ENCODE results near the gene IL1R2. TPM values are rescaled to one million over a fixed set of nuclear protein-coding genes. Genes with fewer than 3 reads are reported as not detected.

IL1R2 gene
- total and polyA plus RNA-seq, 2 of the 13 experiments (the other 11 are each of a cell fraction or from before 2014, with no cell fraction given): 3.6 to 7.3 TPM

GRCh38 chr2:101946372-101947039 is 45.3 kb upstream of the IL1R2 start (continued):
- TF ChIP-seq ZNF496 (CRISPR knock-in tag; IDR thresholded peaks at IDR 0.05; ENCODE audit: insufficient replicate concordance) (no peak), ZNF782 (CRISPR knock-in tag; IDR thresholded peaks at IDR 0.05; ENCODE audit: borderline replicate concordance) (no peak), SRSF1 (optimal IDR thresholded peaks at IDR 0.05; ENCODE audit: low read depth, low read length) (no peak)

GRCh38 chr2:101947374-101947773 is 44.4 kb upstream of the IL1R2 start:
- no peaks in the 10 kb centered on the region for H4K20me1 ChIP-seq (ENCODE audit: insufficient read depth, low read length)
- in situ Hi-C loops (cut with HindIII; ENCODE audit: extremely low pct_ligation_motif_present, low pct_unique_long_range_greater_than_20kb): no loop called here
- TF ChIP-seq RXRA (CRISPR knock-in tag; IDR thresholded peaks at IDR 0.05): no peak
- TF ChIP-seq SMC3 (IDR thresholded peaks at IDR 0.05; ENCODE audit: low read length): no peak
- no peak for TF ChIP-seq NR2F6 (IDR thresholded peaks at IDR 0.05)
- TF ChIP-seq NR2F6 (CRISPR knock-in tag; IDR thresholded peaks at IDR 0.05): no peak
- TF ChIP-seq PCBP2 (optimal IDR thresholded peaks at IDR 0.05; ENCODE audit: low read depth, low read length, poor library complexity, severe bottlenecking): no peak
- no peak for TF ChIP-seq ZNF567 (CRISPR knock-in tag; IDR thresholded peaks at IDR 0.05; ENCODE audit: borderline replicate concordance)
- no peak for TF ChIP-seq IKZF5 (CRISPR knock-in tag; IDR thresholded peaks at IDR 0.05)
- TF ChIP-seq SMARCE1 (IDR thresholded peaks at IDR 0.05; ENCODE audit: borderline replicate concordance): no peak
- no peak for TF ChIP-seq ZNF18 (CRISPR knock-in tag; IDR thresholded peaks at IDR 0.05; ENCODE audit: insufficient replicate concordance)
- no peak for TF ChIP-seq SP5 (CRISPR knock-in tag; IDR thresholded peaks at IDR 0.05; ENCODE audit: borderline replicate concordance, low read depth)
- no peak for TF ChIP-seq NFYB (CRISPR knock-in tag; IDR thresholded peaks at IDR 0.05)
- TF ChIP-seq ZBTB42 (CRISPR knock-in tag; IDR thresholded peaks at IDR 0.05): no peak
- TF ChIP-seq GPBP1L1 (CRISPR knock-in tag; IDR thresholded peaks at IDR 0.05): no peak
- TF ChIP-seq ZNF335 (CRISPR knock-in tag; IDR thresholded peaks at IDR 0.05): no peak
- H3K27ac ChIP-seq (ENCODE audit: extremely low read length, insufficient read depth, low read length): no peak overlapping the region
- no peak overlapping the region for H3K4me2 ChIP-seq (ENCODE audit: low read depth, low read length)
- CTCF ChIA-PET (ENCODE audit: low intra/inter-chr PET ratio, low total read pairs): no interaction called here
- 0 out of 5 replicates have a peak, but pooled peaks cover 0 to 10% of the 10 kb centered on the region in 2 experiments for H3K27me3 ChIP-seq (ENCODE audit: control insufficient read depth in 1 of 2, insufficient read depth in 2 of 2, low read length in 2 of 2)
- intact Hi-C loops (cut with micrococcal nuclease; ENCODE audit: unreplicated experiment): no loop called here
- DNase-seq (ENCODE audit: low spot score) (no peak), FAIRE-seq (no peak), ATAC-seq (no peak; the same call in 1 of the 3 replicates)
- H3K36me3 ChIP-seq (replicated peaks in 1 of 2; ENCODE audit: control insufficient read depth in 1 of 2, insufficient read depth in 2 of 2, low read length in 2 of 2): no peaks in the 10 kb centered on the region
- no peak overlapping the region for H3K9ac ChIP-seq (ENCODE audit: insufficient read depth, low read depth, low read length)
- no peaks in the 10 kb centered on the region for H3K79me2 ChIP-seq (ENCODE audit: insufficient read depth, low read length)
- H3K4me1 ChIP-seq (ENCODE audit: insufficient read depth, low read length): 0 out of 2 replicates have a peak, but pooled peaks cover 7% of the 10 kb centered on the region
- no peak overlapping the region for H3K4me3 ChIP-seq (replicated peaks in 1 of 3; ENCODE audit: insufficient read depth in 1 of 3, low read depth in 2 of 3, low read length in 3 of 3)
- H2AFZ ChIP-seq (ENCODE audit: low read length): no peak overlapping the region
- BruUV-seq (replicated peaks): no TSS peak
- POLR2A ChIA-PET: interaction anchor here (0.6 kb wide), 1 partner anchor 489 kb away, joined by 3 read pairs; no protein-coding TSS in a partner anchor
- no peaks in the 10 kb centered on the region for H3K9me3 ChIP-seq (ENCODE audit: low read length)
- WGBS (ENCODE audit: low lambda C conversion rate): 12% methylated on average over 3 of the region's 3 CpGs
